CD4-positive, alpha-beta T cell (primary cell): ENCODE data around the gene PCLO. TPM values are rescaled to one million over a fixed set of nuclear protein-coding genes. Genes with fewer than 3 reads are reported as not detected.

Source experiments
- ATAC-seq: fragments of 200-7000 bp; cut with Tn5 transposase; one replicate; pipeline ENCODE4 v1.10.0; 2022; ENCODE audit warnings: mild to moderate bottlenecking; ENCODE audit not compliant: poor library complexity
- CTCF ChIA-PET: fragments of 350-600 bp; sonication (Branson Sonifier 250); formaldehyde crosslinking; loops from one replicate; lab custom pipeline; 2021; ENCODE audit warnings: antibody characterized with exemption, inconsistent platforms; lab: Charles Lee
- POLR2A ChIA-PET: fragments of 350-600 bp; sonication (Branson Sonifier 250); formaldehyde crosslinking; loops from one replicate; lab custom pipeline; 2021; ENCODE audit warnings: antibody characterized with exemption, inconsistent platforms; lab: Charles Lee
- DNase-seq, 14 experiments: peaks; one replicate each; pipeline ENCODE4 v3.0.0-alpha.2; 2013 to 2020; ENCODE audit warnings: mixed read lengths in 2 of 14
- H3K27ac ChIP-seq, 2 donors: one replicate each; pipeline versions ENCODE4 v1.5.1 to v1.7.0; 2013; ENCODE audit warnings: low read length in 2 of 2, low read depth in 1 of 2, mild to moderate bottlenecking in 1 of 2
- H3K27me3 ChIP-seq, 2 experiments: 1 replicate in 1 of 2; 2 replicates in 1 of 2; pipeline versions ENCODE4 v1.6.1 to v1.7.0; 2013; ENCODE audit warnings: low read length in 2 of 2, control low read depth in 1 of 2, mild to moderate bottlenecking in 1 of 2, moderate library complexity in 1 of 2; ENCODE audit not compliant: insufficient read depth in 2 of 2, control insufficient read depth in 1 of 2
- H3K36me3 ChIP-seq: one replicate; pipeline ENCODE4 v1.6.1; 2013; ENCODE audit warnings: low read length, control low read depth; ENCODE audit not compliant: insufficient read depth
- H3K4me1 ChIP-seq: one replicate; pipeline ENCODE4 v1.6.1; 2013; ENCODE audit warnings: low read length, control low read depth; ENCODE audit not compliant: insufficient read depth
- H3K4me3 ChIP-seq: one replicate; pipeline ENCODE4 v1.5.1; 2013; ENCODE audit warnings: mild to moderate bottlenecking, low read length, moderate library complexity
- H3K9me3 ChIP-seq, 2 experiments: 1 replicate in 1 of 2; 2 replicates in 1 of 2; pipeline versions ENCODE4 v1.6.1 to v1.7.0; 2013; ENCODE audit warnings: low read length in 2 of 2, mild to moderate bottlenecking in 2 of 2, control low read depth in 1 of 2, moderate library complexity in 1 of 2; ENCODE audit not compliant: control insufficient read depth in 1 of 2, insufficient read depth in 1 of 2
- H3K27ac Mint-ChIP-seq: one replicate; pipeline ENCODE4 v1.8.0; 2020; ENCODE audit warnings: mixed read lengths
- H3K27me3 Mint-ChIP-seq: one replicate; pipeline ENCODE4 v1.8.0; 2021; ENCODE audit warnings: mixed read lengths
- H3K36me3 Mint-ChIP-seq: one replicate; pipeline ENCODE4 v1.8.0; 2021; ENCODE audit warnings: low read depth, mixed read lengths
- H3K4me1 Mint-ChIP-seq: one replicate; pipeline ENCODE4 v1.8.0; 2021; ENCODE audit warnings: low read depth, mixed read lengths
- H3K4me3 Mint-ChIP-seq: one replicate; pipeline ENCODE4 v1.8.0; 2020; ENCODE audit warnings: mild to moderate bottlenecking, mixed read lengths
- H3K9me3 Mint-ChIP-seq: one replicate; pipeline ENCODE4 v1.8.0; 2020; ENCODE audit warnings: mixed read lengths
- CTCF ChIP-seq: fragments of 200-600 bp; IDR thresholded peaks from one replicate; pipeline ENCODE4 v1.8.0; 2022; ENCODE audit warnings: antibody characterized with exemption, mild to moderate bottlenecking
- intact Hi-C, 2 experiments: fragments of 100-400 bp; cut with DNase I in 1 of 2; cut with micrococcal nuclease in 1 of 2; formaldehyde crosslinking; loops; one replicate each; pipeline versions ENCODE4 v1.15.1 to v1.9.0; 2023 to 2025; cut with DNase I, micrococcal nuclease
- total RNA-seq, 174 experiments: library from RNA in 2 of 174; stranded (reverse) in 2 of 174; gene quantifications; one replicate each; pipeline ENCODE4 v1.2.3 and lab custom pipeline; 2021 to 2026

The PCLO gene
- total RNA-seq, 2 experiments from 2014 or later = not detected

- no peak overlapping the region for H3K27ac Mint-ChIP-seq
- H3K27me3 Mint-ChIP-seq = no peaks in the 10 kb centered on the region
- Histone ChIP-seq H3K36me3 (no peaks in the 10 kb centered on the region), H3K27me3 (no peaks in the 10 kb centered on the region), H3K9me3 (peaks cover 0 to 4% of the 10 kb centered on the region in 2 experiments), H3K4me3 (no peak overlapping the region), H3K27ac (no peak overlapping the region), H3K4me1 (no peaks in the 10 kb centered on the region)
- intact Hi-C loops = no loop called here
- TF ChIP-seq CTCF = no peak
- H3K36me3 Mint-ChIP-seq = no peaks in the 10 kb centered on the region
- H3K4me1 Mint-ChIP-seq = no peaks in the 10 kb centered on the region
- ATAC-seq = no peak
- no peak overlapping the region for H3K4me3 Mint-ChIP-seq
- peaks cover 4% of the 10 kb centered on the region for H3K9me3 Mint-ChIP-seq
- ChIA-PET POLR2A (no interaction called here), CTCF (no interaction called here)
- no peak for DNase-seq
Measured at GRCh38 chr7:83053965-83054364, 108.7 kb downstream of the PCLO start.

GRCh38 chr7:83040484-83040883, 122.2 kb downstream of the PCLO start:
- no peaks in the 10 kb centered on the region for H3K27me3 Mint-ChIP-seq
- ATAC-seq (no peak), DNase-seq (no peak)
- Histone ChIP-seq H3K27me3 (no peaks in the 10 kb centered on the region), H3K4me3 (no peak overlapping the region), H3K27ac (no peak overlapping the region), H3K36me3 (no peaks in the 10 kb centered on the region), H3K4me1 (no peaks in the 10 kb centered on the region), H3K9me3 (peaks cover 0 to 6% of the 10 kb centered on the region in 2 experiments)
- no peak overlapping the region for H3K27ac Mint-ChIP-seq
- H3K4me3 Mint-ChIP-seq = no peak overlapping the region
- H3K4me1 Mint-ChIP-seq = no peaks in the 10 kb centered on the region
- no peaks in the 10 kb centered on the region for H3K36me3 Mint-ChIP-seq
- intact Hi-C loops = no loop called here
- peaks cover 10% of the 10 kb centered on the region for H3K9me3 Mint-ChIP-seq
- POLR2A ChIA-PET = no interaction called here
- no peak for TF ChIP-seq CTCF
- CTCF ChIA-PET = no interaction called here

- H3K4me1 Mint-ChIP-seq = no peaks in the 10 kb centered on the region
- CTCF ChIA-PET = no interaction called here
- H3K9me3 ChIP-seq = peaks cover 0 to 6% of the 10 kb centered on the region in 2 experiments
- no peak overlapping the region for H3K4me3 ChIP-seq
- no peaks in the 10 kb centered on the region for H3K27me3 Mint-ChIP-seq
- no peak overlapping the region for H3K4me3 Mint-ChIP-seq
- H3K27me3 ChIP-seq = no peaks in the 10 kb centered on the region
- H3K4me1 ChIP-seq = no peaks in the 10 kb centered on the region
- ATAC-seq (no peak), DNase-seq (no peak)
- no peak overlapping the region for H3K27ac Mint-ChIP-seq
- peaks cover 3% of the 10 kb centered on the region for H3K9me3 Mint-ChIP-seq
- POLR2A ChIA-PET = no interaction called here
- intact Hi-C loops = no loop called here
- H3K36me3 Mint-ChIP-seq = no peaks in the 10 kb centered on the region
- TF ChIP-seq CTCF = no peak
- H3K36me3 ChIP-seq = no peaks in the 10 kb centered on the region
- H3K27ac ChIP-seq = no peak overlapping the region
Measured at GRCh38 chr7:83038787-83039186, 123.9 kb downstream of the PCLO start.
